K562 (cell line): ENCODE measurements around the gene LMO3. TPM values are rescaled to one million over a fixed set of nuclear protein-coding genes. Genes with fewer than 3 reads are reported as not detected.

Source experiments
- ATAC-seq: fragments of 200-7000 bp; cut with Tn5 transposase; 3 replicates; pipeline ENCODE4 v1.9.1; 2020; ENCODE audit warnings: moderate library complexity
- BruUV-seq: library from RNA; stranded (reverse); fragments of 400-500 nt; replicated peaks from 2 replicates; lab custom pipeline; 2021; lab: Mats Ljungman, UMichigan
- CTCF ChIA-PET: fragments of 300-600 bp; formaldehyde crosslinking; extraction: SDS; loops from one replicate; lab custom pipeline; 2021; ENCODE audit warnings: low intra/inter-chr PET ratio; lab: Yijun Ruan, JAX
- POLR2A ChIA-PET: fragments of 300-600, 350-650 bp; sonication (Branson Sonifier 250); formaldehyde crosslinking; extraction: SDS; loops from one replicate; lab custom pipeline; 2021; ENCODE audit warnings: antibody characterized with exemption, inconsistent platforms; lab: Yijun Ruan, JAX
- DNase-seq, 4 experiments: peaks; one replicate each; pipeline versions ENCODE4 v3.0.0 to v3.0.0-alpha.2; 2011 to 2018; ENCODE audit warnings: low spot score in 3 of 4, mixed read lengths in 3 of 4; ENCODE audit errors: extremely low read depth in 1 of 4
- FAIRE-seq: peaks from 2 replicates; lab custom pipeline; 2011; peaks lifted over from hg19 to GRCh38; lab: Jason Lieb, UNC
- H2AFZ ChIP-seq: 2 replicates; pipeline ENCODE4 v1.6.0; 2011; ENCODE audit warnings: low read depth, low read length, control low read depth, inconsistent platforms
- H3K27ac ChIP-seq: fragments of 200-600 bp; 3 replicates; pipeline ENCODE4 v1.8.0; 2011; ENCODE audit warnings: low read depth, mild to moderate bottlenecking, control low read depth, inconsistent platforms, low read length, moderate library complexity, mixed read lengths; ENCODE audit errors: extremely low read depth
- H3K27me3 ChIP-seq, 2 experiments: fragments of 300-600 bp in 1 of 2; 2 replicates in 1 of 2; 3 replicates in 1 of 2; pipeline versions ENCODE4 v1.6.0 to v1.8.0; 2011; ENCODE audit warnings: inconsistent platforms in 2 of 2, low read length in 2 of 2, mild to moderate bottlenecking in 1 of 2, mixed read lengths in 1 of 2, moderate library complexity in 1 of 2; ENCODE audit not compliant: control insufficient read depth in 2 of 2, insufficient read depth in 2 of 2
- H3K36me3 ChIP-seq: fragments of 300-600 bp; 3 replicates; pipeline ENCODE4 v1.8.0; 2011; ENCODE audit warnings: mild to moderate bottlenecking, low read length, inconsistent platforms; ENCODE audit not compliant: control insufficient read depth, insufficient read depth
- H3K4me1 ChIP-seq, 2 experiments: fragments of 200-600 bp in 1 of 2; replicated peaks in 1 of 2; 2 replicates in 1 of 2; 3 replicates in 1 of 2; pipeline versions ENCODE4 v1.5.1 to v1.8.0; 2011; ENCODE audit warnings: inconsistent platforms in 2 of 2, low read length in 2 of 2, mild to moderate bottlenecking in 1 of 2, mixed read lengths in 1 of 2, moderate library complexity in 1 of 2; ENCODE audit not compliant: control insufficient read depth in 2 of 2, insufficient read depth in 2 of 2
- H3K4me2 ChIP-seq: 2 replicates; pipeline ENCODE4 v1.6.1; 2011; ENCODE audit warnings: low read length, control low read depth, inconsistent platforms, mixed read lengths; ENCODE audit not compliant: insufficient read depth
- H3K4me3 ChIP-seq: fragments of 200-600 bp; sonication (generic), shearing (Covaris generic); 2 replicates; pipeline ENCODE4 v1.5.1; 2016; ENCODE audit warnings: control low read depth, inconsistent platforms
- H3K79me2 ChIP-seq: fragments of 200-600 bp; 3 replicates; pipeline ENCODE4 v1.8.0; 2011; ENCODE audit warnings: low read length, inconsistent platforms; ENCODE audit not compliant: control insufficient read depth, insufficient read depth
- H3K9ac ChIP-seq, 2 experiments: 2 replicates each; pipeline versions ENCODE4 v1.6.0 to v1.6.1; 2011; ENCODE audit warnings: low read depth in 2 of 2, low read length in 2 of 2, control low read depth in 1 of 2, inconsistent platforms in 1 of 2, mild to moderate bottlenecking in 1 of 2, mixed read lengths in 1 of 2; ENCODE audit not compliant: insufficient read depth in 1 of 2
- H3K9me1 ChIP-seq: one replicate; pipeline ENCODE4 v1.6.0; 2011; ENCODE audit warnings: inconsistent platforms, mild to moderate bottlenecking, low read length, moderate library complexity; ENCODE audit not compliant: control insufficient read depth, insufficient read depth
- H3K9me3 ChIP-seq: replicated peaks from 2 replicates; pipeline ENCODE4 v1.5.1; 2011; ENCODE audit warnings: low read depth, low read length, inconsistent platforms; ENCODE audit not compliant: control insufficient read depth, insufficient read depth
- H4K20me1 ChIP-seq: replicated peaks from 2 replicates; pipeline ENCODE4 v1.6.1; 2011; ENCODE audit warnings: low read length, inconsistent platforms, mixed read lengths; ENCODE audit not compliant: control insufficient read depth, insufficient read depth
- BCL6 ChIP-seq: fragments of 250-450 bp; sonication (Bioruptor Pico); IDR thresholded peaks from 2 replicates; pipeline ENCODE4 v1.4.0; 2020
- BMI1 ChIP-seq: fragments of 150-350 bp; IDR thresholded peaks from 2 replicates; pipeline ENCODE4 v1.6.1; 2014; ENCODE audit warnings: low read length
- GATA2 ChIP-seq: sonication (generic); formaldehyde crosslinking; IDR thresholded peaks from 2 replicates; pipeline ENCODE4 v1.4.0; 2020; ENCODE audit warnings: mild to moderate bottlenecking, missing genetic modification reagents
- HMG20B ChIP-seq: fragments of 250-450 bp; sonication (Bioruptor Pico); IDR thresholded peaks from 2 replicates; pipeline ENCODE4 v1.5.0; 2021; ENCODE audit warnings: mild to moderate bottlenecking
- NONO ChIP-seq, 2 experiments: fragments of 200-400 bp in 1 of 2; fragments of 450-650 bp in 1 of 2; formaldehyde crosslinking in 1 of 2; IDR thresholded peaks; 2 replicates each; pipeline ENCODE4 v1.6.1; 2017; ENCODE audit warnings: low read depth in 2 of 2, mild to moderate bottlenecking in 2 of 2, moderate library complexity in 2 of 2, low read length in 1 of 2
- POLR2H ChIP-seq: IDR thresholded peaks from 2 replicates; pipeline ENCODE4 v1.6.1; 2016; ENCODE audit warnings: missing genetic modification characterization, low read depth, mild to moderate bottlenecking, control low read depth, missing compliant biosample characterization, moderate library complexity
- RBM22 ChIP-seq: fragments of 200-400 bp; formaldehyde crosslinking; IDR thresholded peaks from 2 replicates; pipeline ENCODE4 v1.6.1; 2018; ENCODE audit warnings: low read length, low read depth; ENCODE audit not compliant: poor library complexity, severe bottlenecking
- SMAD2 ChIP-seq: fragments of 150-350 bp; IDR thresholded peaks from 2 replicates; pipeline ENCODE4 v1.6.1; 2014; ENCODE audit warnings: low read depth, mild to moderate bottlenecking, low read length
- SMC3 ChIP-seq: conservative IDR thresholded peaks from 2 replicates; pipeline ENCODE4 v1.6.1; 2011; ENCODE audit warnings: low read depth, low read length, improper control_type of control experiment; ENCODE audit not compliant: insufficient read depth
- TAF1 ChIP-seq: IDR thresholded peaks from 2 replicates; pipeline ENCODE4 v1.6.1; 2011; ENCODE audit warnings: mild to moderate bottlenecking, low read length, moderate library complexity; ENCODE audit not compliant: insufficient read depth, control insufficient read depth, severe bottlenecking; ENCODE audit errors: extremely low read depth
- TOE1 ChIP-seq, 2 experiments: fragments of 450-650 bp in 1 of 2; sonication (generic) in 1 of 2; formaldehyde crosslinking in 1 of 2; IDR thresholded peaks; 2 replicates each; pipeline versions ENCODE4 v1.7.1 to v1.8.0; 2016 to 2022; ENCODE audit warnings: borderline replicate concordance in 2 of 2, mild to moderate bottlenecking in 2 of 2, antibody characterized with exemption in 1 of 2, inconsistent platforms in 1 of 2, low read depth in 1 of 2, missing genetic modification reagents in 1 of 2, moderate library complexity in 1 of 2
- WGBS: fragments of 100-300 bp; shearing (Covaris generic); methylation state at CpG from one replicate; pipeline ENCODE4 v1.1.6; 2016; ENCODE audit warnings: low coverage, mixed read lengths; ENCODE audit not compliant: insufficient coverage; ENCODE audit errors: missing lambda C conversion rate; 5-methylcytosine and 5-hydroxymethylcytosine counted together
- in situ Hi-C: fragments of 300-500 bp; cut with MboI; formaldehyde crosslinking; loops from 4 replicates; pipeline ENCODE4 v1.15.0; 2018; ENCODE audit warnings: inconsistent platforms, mixed read lengths
- intact Hi-C: fragments of 100-400 bp; cut with micrococcal nuclease; formaldehyde crosslinking; loops from 2 replicates; pipeline ENCODE4 v1.14.2; 2022
- polyA plus RNA-seq, 8 experiments: library from polyadenylated mRNA; depleted of rRNA in 4 of 8; stranded (reverse) in 5 of 8; unstranded in 3 of 8; fragments of >200 nt; fragmentation: Nextera tagmentation in 2 of 8; fragmentation: Illumina TruSeq in 1 of 8; extraction: Ambion mirVana in 2 of 8; extraction: Trizol in 1 of 8; gene quantifications; 2 replicates each; pipeline versions ENCODE4 v1.2.1 to v1.2.3, GENCODE V29; 2011 to 2014; ENCODE audit warnings: inconsistent platforms in 1 of 8, missing spikeins in 1 of 8
- total RNA-seq, 7 experiments: library from RNA; depleted of rRNA in 6 of 7; stranded (reverse); fragments of >200 nt in 6 of 7; fragmentation: Illumina TruSeq in 2 of 7; extraction: Trizol in 2 of 7; gene quantifications; 2 replicates each; pipeline versions ENCODE4 v1.2.1 to v1.2.3, GENCODE V29; 2011 to 2021; ENCODE audit warnings: low replicate concordance in 1 of 7
- TF ChIP-seq, protein P1 (sequence below): sonication (generic); formaldehyde crosslinking; IDR thresholded peaks from 2 replicates; pipeline ENCODE4 v1.8.0; 2022; ENCODE audit warnings: mild to moderate bottlenecking, missing genetic modification reagents

The LMO3 gene
- total and polyA plus RNA-seq, 9 of the 15 experiments (the other 6 are each of a cell fraction or from before 2014, with no cell fraction given), result 0.04 to 0.40 (median 0.05) TPM; not detected in 6

- FAIRE-seq (no peak), ATAC-seq (no peak), DNase-seq (no peak)
- Histone ChIP-seq H3K4me1 (no peaks in the 10 kb centered on the region), H3K9ac (no peak overlapping the region), H3K36me3 (no peaks in the 10 kb centered on the region), H3K27ac (no peak overlapping the region), H3K27me3 (no peaks in the 10 kb centered on the region), H3K9me1 (no peaks in the 10 kb centered on the region), H3K4me3 (no peak overlapping the region), H3K4me2 (no peak overlapping the region), H3K79me2 (no peaks in the 10 kb centered on the region), H2AFZ (no peak overlapping the region), H3K9me3 (no peaks in the 10 kb centered on the region), H4K20me1 (no peaks in the 10 kb centered on the region)
- BruUV-seq, result no TSS peak
- POLR2A ChIA-PET, result no interaction called here
- intact Hi-C loops, result no loop called here
- TF ChIP-seq TOE1 (IDR thresholded peaks at IDR 0.05; ENCODE audit: borderline replicate concordance) (no peak), TOE1 (CRISPR knock-in tag; IDR thresholded peaks at IDR 0.05; ENCODE audit: borderline replicate concordance, low read depth) (no peak), SMAD2 (no peak)
- CTCF ChIA-PET, result no interaction called here
- in situ Hi-C loops, result no loop called here
- WGBS, result 2% methylated on average over 9 of the region's 9 CpGs
Measured at GRCh38 chr12:16608946-16609539, 3.1 kb upstream of the LMO3 start.

- no peaks in the 10 kb centered on the region for H4K20me1 ChIP-seq
- DNase-seq (no peak), FAIRE-seq (no peak), ATAC-seq (no peak)
- no peaks in the 10 kb centered on the region for H3K9me3 ChIP-seq
- ChIA-PET CTCF (no interaction called here), POLR2A (no interaction called here)
- H3K4me2 ChIP-seq, result no peak overlapping the region
- WGBS, result 0% methylated on average over 7 of the region's 11 CpGs
- no peak overlapping the region for H3K4me3 ChIP-seq
- H3K36me3 ChIP-seq, result no peaks in the 10 kb centered on the region
- H3K4me1 ChIP-seq, result no peaks in the 10 kb centered on the region
- H3K9me1 ChIP-seq, result no peaks in the 10 kb centered on the region
- BruUV-seq, result no TSS peak
- no peak overlapping the region for H3K9ac ChIP-seq
- H3K79me2 ChIP-seq, result no peaks in the 10 kb centered on the region
- intact Hi-C loops, result no loop called here
- no peak overlapping the region for H2AFZ ChIP-seq
- no peaks in the 10 kb centered on the region for H3K27me3 ChIP-seq
- no peak overlapping the region for H3K27ac ChIP-seq
- in situ Hi-C loops, result no loop called here
- TF ChIP-seq SMC3, result no peak
- no peak for TF ChIP-seq BCL6
- no peak for TF ChIP-seq RBM22
- no peak for TF ChIP-seq GATA2 (CRISPR knock-in tag)
- TF ChIP-seq, protein P1, sequence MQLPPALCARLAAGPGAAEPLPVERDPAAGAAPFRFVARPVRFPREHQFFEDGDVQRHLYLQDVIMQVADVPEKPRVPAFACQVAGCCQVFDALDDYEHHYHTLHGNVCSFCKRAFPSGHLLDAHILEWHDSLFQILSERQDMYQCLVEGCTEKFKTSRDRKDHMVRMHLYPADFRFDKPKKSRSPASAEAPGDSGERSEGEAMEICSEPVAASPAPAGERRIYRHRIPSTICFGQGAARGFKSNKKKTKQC (CRISPR knock-in tag), result no peak
- TF ChIP-seq TAF1, result no peak
- no peak for TF ChIP-seq HMG20B (CRISPR knock-in tag)
- TF ChIP-seq NONO (IDR thresholded peaks at IDR 0.05; ENCODE audit: low read depth in 2 of 2, low read length in 1 of 2), result no peak
- no peak for TF ChIP-seq POLR2H (tag)
- no peak for TF ChIP-seq BMI1
Measured at GRCh38 chr12:16607906-16608775, 2.2 kb upstream of the LMO3 start.
